HG02981 (cell line): Measurements from ENCODE around the gene C22orf23.
A peak's percentile ranks its signal among the peaks of the same experiment; 100 is the strongest.

ENCODE experiments used
- ATAC-seq: cut with Tn5 transposase; IDR thresholded peaks from one replicate; pipeline ENCODE4 v1.9.1; 2021; ENCODE audit warnings: mild to moderate bottlenecking, moderate library complexity; ENCODE audit not compliant: unreplicated experiment

Gene C22orf23

DNA sequence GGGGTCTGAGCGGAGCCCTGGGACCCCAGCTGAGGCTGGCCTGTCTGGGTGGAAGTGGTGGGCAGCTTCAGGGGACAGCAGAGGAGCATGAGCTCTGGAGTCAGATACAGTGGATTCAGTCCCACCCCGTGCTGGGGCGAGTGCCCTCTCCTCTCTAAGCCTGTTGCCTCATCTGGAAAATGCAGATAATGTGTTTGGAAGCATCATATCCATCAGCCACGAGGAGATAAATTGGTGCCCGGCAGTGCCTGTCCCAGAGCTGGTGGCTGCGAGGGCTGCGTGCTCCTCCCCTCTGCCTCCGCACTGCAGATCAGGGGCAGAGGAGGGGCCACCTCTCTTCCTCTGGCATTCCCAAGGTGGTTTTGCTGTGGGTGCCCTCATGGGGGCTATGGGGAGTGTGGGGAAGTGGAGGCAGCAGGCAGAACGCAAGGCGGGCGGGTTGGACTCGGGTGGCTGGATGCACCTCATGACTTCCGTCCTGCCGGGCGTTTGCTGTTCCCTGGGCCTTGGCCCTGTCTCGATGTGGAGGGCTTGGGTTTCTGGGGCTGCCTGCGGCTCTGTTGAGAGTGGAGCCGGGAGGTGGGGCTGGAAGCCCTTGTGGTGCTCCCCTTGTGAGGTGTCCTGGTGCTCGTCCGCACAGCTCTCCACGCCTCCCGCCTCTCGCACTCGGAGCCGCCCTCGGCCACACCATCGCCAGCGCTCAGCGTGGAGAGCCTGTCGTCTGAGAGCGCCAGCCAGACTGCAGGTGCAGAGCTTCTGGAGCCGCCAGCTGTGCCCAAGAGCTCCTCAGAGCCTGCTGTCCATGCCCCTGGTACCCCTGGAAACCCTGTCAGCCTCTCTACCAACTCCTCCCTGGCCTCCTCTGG lies 26.4 kb downstream of the C22orf23 start:
- ATAC-seq: no peak

DNA sequence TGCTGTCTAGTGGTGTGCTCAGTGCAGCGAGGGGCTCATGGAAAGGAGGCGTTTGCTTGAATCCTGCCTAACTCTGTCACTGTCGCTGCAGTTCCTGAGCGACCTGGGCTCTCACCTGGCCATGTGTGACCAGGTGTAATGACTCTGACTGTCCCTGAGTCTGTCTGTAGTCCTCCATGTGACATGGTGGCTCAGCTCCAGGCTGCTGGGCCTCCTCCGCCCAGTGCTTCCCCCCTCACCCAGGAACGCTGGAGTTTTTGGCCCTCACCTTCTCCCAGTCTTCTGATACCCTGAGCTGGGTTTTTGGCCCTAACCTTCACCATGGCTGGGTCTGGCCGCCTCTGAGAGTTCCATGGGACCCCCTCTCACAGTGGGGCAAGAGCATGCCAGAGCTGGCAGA lies 27.0 kb downstream of the C22orf23 start:
- no peak for ATAC-seq

DNA sequence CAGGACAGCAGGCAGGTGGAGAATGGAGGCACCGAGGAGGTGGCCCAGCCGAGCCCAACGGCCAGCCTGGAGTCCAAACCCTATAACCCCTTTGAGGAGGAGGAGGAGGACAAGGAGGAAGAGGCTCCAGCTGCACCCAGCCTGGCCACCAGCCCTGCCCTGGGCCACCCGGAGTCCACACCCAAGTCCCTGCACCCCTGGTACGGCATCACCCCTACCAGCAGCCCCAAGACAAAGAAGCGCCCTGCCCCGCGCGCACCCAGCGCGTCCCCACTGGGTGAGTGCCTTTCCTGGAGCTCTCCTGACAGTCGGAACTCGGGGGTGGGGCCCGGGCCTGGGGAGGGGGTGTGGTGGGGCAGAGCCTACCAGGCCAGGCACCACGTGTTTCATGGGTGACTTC lies 27.6 kb downstream of the C22orf23 start:
- ATAC-seq: no peak

DNA sequence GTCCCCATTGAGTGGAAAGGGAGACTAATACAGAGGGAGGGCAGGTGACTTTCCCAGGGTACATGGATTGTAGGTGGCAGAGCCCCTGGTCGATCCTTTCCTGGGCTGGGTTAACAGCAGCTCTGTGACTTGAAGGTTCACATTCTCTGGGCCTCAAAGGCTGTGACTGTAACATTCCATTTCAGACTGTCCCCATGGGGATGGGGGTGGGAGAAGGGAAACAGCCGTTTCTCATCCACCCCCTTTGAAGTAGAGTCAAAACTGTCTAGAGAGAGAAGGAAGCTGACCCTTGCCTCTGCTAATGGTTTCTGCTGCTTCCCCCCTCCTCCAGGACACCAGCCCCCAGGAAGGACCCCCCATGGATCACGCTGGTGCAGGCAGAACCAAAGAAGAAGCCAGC lies 28.1 kb downstream of the C22orf23 start:
- ATAC-seq: no peak

DNA sequence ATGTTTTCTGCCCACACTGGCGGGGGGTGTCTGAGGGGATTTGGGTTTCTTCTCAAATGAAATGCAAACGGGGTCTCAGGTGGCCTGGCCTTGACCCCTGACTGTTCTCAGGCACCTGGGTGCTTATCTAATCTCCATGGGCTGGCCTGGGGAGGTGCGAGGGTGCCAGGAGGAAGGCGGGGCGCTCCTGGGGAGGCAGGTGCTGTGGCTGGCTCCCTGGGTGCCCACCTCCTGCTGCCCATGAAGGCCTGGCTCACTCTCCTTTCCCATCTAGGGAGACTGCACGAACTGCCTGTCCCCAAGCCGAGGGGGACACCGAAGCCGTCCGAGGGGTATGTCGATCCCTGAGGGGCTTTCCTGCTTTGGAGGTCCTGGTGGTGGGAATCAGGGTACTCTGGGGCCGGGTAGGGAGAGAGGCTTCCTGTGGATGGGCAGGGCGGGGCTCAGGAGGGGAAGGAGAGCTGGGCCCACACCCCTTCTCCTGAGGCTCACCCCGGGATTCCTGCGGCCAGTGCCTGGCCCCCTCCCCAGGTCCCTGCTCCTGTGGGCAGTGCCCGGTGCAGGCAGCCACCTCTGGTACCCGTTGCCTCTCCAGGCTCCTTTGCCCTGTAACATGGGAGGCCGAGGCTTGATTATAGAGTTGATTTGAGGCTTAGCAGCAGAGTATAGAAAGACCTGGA lies 28.9 kb downstream of the C22orf23 start:
- ATAC-seq: no peak

DNA sequence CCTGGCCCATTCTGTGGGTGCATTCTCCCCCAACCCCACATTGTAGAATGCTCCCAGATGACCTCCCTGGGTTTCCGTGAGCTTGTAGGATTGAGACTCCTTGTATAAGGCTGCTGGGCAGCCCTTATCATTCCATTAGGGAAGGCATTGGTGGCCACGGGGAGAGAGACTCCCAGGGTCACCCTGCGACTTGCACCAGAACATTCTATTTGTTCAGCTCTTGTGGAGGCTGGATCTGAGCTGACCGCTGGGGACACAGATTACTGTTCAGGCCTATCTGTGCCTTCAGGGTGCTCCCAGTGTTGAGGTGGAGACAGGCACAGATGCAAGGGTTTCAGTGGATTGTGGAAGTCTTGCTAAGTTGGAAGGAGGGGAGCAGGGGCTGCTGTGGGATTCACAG lies 29.5 kb downstream of the C22orf23 start:
- no peak for ATAC-seq

DNA sequence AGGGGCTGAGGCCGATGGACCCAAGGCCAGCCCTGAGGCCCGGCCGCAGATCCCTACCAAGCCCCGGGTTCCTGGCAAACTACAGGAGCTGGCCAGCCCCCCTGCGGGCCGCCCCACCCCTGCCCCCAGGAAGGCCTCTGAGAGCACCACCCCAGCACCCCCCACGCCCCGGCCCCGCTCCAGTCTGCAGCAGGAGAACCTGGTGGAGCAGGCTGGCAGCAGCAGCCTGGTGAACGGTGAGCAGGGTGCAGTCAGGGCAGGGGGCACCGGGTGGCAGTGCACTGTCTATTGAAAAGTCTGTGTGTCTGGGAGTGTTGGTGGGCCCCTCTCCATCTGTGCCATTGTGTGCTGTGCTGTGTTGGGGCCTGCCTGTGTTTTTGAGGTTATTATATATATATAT lies 31.2 kb downstream of the C22orf23 start:
- no peak for ATAC-seq

DNA sequence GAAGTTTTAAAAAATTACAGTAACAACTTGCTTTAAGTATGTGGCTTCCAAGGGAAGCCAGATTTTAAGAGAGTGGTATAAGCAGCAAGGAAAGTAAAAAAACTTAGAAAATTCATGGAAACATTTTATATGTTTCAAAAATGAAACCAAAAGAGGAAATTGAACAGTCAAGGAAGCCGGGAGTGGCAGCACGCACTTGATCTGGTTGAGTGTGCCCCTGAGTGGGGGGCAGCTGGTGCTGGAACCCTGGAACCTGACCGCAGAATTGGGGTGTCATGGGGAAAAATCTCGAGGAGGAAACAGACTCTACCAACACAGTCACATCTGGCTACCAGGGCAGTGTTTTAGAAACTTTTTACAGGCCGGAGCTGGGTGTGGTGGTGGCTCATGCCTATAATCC lies 33.3 kb downstream of the C22orf23 start:
- no peak for ATAC-seq

DNA sequence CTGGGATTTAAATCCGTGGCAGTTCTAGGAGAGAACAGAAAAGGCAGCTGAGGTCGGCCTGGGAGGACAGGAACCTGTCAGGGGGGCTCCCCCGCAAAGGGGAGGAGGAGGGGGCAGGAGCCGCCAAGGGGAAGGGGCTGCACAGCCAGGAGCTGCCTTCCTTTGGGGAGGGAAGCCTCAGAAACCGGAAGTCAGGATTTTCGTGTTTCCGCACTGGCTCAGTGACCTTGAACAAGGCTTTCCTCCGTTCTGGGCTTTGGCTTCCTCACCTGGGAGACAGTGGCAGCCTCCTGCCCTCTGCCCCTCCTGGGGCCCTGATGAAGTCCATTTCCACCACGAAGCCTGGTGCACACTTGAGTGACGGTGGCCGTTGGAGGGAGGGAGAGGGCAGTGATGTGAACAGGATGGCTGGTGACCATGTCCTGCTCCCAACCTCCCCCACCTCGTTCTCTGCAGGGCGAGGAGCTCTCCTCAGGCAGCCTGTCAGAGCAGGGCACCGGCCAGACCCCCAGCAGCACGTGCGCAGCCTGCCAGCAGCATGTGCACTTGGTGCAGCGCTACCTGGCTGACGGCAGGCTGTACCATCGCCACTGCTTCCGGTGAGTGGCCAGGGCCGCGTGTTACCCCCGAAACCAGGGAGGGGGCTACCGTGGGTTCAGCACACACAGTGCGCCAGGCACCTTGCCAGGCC lies 34.7 kb downstream of the C22orf23 start:
- no peak for ATAC-seq

DNA sequence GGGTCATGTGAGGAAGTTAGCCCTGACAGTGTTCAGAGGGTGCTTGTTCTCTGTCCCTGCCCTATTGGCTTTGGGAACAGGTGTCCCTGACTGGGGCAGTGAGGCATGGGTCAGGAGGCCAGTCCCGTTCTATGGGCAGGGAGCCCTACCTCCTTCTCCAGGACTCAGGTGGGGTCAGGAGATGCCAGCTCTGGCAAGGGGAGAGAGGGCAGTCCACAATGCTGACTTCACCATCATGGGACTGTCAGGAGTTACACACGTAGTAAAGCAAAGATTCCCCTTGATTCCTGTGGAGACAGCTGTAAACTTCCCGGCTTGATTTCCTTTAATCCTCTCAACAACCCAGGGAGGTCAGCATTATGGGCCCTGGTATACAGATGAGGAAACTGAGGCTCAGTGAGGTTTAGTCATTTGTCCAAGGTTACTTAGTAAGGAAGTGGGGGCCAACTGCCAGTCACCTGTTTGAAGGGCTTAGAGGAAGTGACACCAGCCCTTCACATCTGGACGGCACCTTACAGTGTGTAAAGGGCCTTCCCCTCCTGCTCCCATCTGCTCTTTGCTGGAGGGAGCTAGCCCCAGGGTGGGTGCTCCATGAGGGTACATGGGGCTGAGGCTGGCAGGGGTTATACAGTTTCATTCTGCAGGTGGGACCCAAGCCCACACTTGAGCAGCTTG lies 35.4 kb downstream of the C22orf23 start:
- no peak for ATAC-seq

DNA sequence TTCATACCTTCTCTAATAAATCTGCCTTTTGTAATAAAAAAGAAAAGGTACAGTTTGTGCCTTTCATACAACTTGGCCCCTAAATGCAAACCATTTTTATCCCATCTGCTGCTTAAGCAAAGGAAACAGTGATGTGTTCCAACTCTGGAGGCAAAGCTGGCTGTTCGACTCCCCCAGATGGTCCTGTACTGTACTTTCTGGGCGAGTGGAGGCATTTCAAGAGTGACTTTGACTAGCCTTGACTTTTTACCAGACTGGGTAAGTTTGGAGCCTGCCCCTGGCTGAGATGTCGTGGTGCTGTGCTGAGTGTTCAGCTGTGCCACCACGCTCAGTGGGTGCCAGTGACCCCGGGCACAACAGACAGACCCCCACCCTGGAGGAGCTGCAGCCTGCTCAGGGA lies 37.1 kb downstream of the C22orf23 start:
- ATAC-seq: no peak

DNA sequence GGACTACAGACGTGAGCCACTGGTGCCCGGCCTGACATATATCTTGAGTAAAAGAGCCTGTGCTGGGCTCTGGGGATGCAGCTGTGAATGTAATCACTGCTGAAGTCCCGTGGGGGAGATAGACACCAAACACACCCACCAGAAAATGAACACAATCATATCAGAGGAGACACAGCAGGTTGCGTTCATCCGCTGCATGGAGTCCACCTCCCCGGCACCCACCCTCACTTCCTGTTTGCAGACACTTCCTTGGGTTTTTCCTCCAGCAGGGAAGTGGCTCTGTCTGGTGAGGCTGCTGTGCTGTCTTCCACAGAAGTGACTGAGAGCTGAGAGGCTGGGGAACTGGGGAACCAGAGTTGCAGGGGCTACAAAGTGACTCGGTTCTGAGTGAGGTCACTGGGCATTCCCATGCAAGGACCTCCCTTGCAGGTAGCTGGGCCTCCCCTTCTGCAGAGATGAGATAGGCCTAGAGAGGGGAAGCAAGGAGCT lies 40.1 kb downstream of the C22orf23 start:
- no peak for ATAC-seq

DNA sequence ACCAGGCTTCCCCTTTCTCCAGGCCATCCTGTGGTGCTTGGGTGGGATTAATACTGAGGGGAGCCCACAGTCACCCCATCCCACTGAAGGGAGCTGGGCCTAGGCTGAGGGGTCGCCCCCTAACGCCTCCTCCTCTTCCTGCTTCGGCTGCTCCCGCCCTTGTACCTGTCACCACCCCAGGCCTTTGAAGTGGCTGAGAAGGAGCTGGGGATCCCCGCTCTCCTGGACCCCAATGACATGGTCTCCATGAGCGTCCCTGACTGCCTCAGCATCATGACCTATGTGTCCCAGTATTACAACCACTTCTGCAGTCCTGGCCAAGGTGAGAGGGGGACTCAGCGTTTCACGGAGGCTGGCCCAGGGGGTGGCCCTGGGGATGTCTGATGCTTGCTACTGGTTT lies 41.2 kb downstream of the C22orf23 start:
- ATAC-seq: no peak

DNA sequence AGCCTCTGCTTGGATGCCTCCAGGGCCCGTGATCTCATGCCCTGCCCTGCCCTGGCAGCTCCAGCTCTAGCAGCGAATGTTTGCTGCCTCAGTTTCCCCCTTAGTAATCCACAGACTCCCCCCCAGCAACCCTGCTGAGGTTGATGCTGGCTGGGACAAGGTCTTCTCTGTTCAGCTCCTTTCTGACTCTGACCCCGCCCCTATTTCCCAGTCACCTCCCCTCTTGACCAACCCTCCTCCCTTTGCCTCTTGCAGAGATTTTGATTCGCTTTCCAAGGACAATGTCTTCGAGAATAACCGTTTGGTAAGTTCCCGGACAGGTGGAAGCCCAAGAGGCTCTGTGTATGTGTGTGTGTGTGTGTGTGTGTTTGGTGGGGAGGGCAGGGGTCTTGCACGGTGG lies 41.7 kb downstream of the C22orf23 start:
- ATAC-seq: no peak

DNA sequence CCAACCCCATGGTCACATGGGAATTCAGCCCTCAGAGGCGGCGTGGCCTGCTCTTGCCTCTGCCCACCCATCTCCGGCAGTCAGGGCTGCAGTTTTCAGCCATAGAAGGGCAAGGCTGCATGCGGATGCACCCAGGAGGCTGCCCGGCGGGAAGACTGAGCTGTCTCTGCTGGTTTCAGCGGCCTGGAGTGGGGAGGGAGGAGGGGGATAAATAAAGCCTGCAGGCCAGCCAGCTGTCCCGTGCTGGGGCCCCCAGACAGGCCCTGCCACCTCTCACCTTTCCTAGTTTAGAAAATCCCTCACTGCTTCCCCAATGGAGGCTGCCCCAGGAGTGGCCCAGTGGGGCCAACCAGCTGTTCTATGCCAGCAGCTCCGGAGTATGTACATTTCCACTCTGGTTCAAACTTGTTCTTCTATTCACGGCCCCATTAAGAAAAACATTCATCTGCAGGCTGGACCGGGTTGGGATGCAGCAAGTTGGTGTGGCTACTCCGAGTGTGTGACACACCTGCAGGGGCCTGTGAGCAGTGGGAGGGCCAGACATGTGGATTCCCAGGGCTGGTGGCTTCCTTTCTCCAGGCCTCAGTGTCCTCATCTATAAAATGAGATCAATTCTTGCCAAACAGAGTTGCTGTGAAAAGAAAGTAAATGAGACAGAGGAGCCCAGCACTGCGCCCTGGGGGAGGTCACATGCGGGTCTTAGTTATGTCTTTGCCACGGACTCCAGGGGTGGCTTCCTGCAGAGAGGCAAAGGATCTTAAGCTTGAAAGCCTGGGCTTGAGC lies 42.3 kb downstream of the C22orf23 start:
- no peak for ATAC-seq

DNA sequence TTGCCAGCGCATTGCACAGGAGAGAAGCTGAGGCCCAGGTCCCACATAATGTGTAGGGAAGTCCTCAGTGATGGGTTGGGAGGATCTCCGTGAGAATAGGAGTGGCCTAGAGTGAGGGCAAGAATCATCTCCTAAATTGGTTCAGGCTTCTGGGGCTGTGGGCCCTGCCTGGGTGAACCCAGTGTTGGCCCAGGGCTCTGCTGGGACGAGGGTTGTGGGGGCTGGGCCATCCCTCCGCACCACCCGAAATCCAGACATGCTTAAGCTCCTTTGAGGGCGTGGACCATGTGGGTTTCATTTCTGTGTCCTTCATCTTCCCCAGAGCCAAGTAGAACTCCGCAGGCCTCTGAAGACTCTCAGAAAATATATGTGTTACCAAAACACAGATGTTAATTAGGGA lies 43.6 kb downstream of the C22orf23 start:
- no peak for ATAC-seq

DNA sequence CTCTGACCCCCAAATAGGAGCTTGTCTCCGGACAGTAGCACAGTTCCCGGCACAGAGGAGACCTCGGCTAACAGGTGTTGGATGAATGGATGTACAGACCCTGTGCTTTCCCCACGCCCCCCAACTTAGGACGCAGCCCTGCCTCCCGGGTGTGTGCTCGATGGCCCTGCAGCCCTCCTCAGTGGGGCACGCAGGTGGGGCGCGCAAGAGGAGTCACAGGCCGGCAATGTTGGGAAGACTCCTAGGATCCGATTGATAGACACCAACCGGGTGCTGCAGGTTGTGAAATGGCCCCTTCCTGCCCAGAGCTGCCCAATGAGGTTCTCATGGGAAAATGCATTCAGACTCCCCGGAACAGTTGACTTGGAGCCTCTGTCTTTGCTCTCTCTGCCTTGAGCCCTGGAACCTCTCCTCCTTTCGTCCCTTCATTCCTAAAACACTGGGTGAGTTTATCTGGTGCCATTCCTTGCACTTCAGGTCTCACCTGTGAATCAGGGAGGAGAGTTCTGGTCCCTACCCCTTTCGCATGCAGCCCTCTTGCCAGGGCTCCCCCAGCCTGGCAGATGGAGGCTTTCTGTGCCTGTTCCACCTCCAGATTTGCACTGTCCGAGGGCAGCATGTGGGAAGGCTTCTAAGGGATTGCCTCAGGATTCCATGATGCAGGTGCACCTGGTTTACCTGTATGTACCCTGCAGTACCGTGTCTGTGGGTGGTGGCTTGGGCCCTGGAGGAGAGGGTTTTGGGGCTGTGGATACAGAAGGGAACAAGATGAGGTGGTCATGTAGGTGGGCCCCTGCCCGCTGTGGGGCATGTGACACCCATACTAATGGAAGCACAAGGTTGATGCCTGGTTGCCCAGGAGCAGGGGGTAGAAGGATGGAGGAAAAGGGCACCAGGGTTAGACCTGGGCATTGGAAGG lies 46.1 kb downstream of the C22orf23 start:
- ATAC-seq: no peak

DNA sequence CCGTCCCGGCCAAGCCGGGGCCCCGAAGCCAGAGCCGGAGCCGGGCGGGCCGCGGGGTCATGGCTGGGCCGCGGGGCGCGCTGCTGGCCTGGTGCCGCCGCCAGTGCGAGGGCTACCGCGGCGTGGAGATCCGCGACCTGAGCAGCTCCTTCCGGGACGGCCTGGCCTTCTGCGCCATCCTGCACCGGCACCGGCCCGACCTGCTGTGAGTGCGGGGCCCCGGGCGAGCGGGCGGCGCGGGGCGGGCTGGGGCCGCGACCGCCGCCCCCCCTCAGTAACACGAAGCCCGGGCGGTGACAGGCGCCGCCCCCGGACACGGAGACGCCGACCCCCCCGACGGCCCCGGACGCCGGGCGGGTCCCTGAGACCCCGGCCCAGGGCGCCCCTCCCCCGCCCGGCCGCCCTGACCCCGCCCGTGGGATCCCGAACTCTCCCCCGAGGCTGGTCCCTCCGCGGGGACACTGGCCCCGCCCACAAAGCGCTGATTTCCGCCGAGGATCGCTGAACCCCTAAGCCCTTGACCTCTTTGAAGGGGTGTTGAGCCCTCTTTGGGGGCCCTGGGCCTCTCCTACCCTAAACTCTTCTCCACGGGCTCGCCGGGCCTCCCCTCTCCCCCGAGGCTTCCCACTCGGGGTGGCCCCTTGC lies 46.9 kb downstream of the C22orf23 start:
- peak; percentile 41 for ATAC-seq
